DMS79 (cell line): ENCODE data around the gene CACNA2D1.
"Not testable (repeated sequence)": the region's sequence is repeated elsewhere in the genome, so short reads cannot be mapped to it uniquely, and the experiment has no call there.

Source experiments
- DNase-seq: peaks from one replicate; lab custom pipeline; 2025; lab: John Stamatoyannopoulos, UW

Gene CACNA2D1

DNA sequence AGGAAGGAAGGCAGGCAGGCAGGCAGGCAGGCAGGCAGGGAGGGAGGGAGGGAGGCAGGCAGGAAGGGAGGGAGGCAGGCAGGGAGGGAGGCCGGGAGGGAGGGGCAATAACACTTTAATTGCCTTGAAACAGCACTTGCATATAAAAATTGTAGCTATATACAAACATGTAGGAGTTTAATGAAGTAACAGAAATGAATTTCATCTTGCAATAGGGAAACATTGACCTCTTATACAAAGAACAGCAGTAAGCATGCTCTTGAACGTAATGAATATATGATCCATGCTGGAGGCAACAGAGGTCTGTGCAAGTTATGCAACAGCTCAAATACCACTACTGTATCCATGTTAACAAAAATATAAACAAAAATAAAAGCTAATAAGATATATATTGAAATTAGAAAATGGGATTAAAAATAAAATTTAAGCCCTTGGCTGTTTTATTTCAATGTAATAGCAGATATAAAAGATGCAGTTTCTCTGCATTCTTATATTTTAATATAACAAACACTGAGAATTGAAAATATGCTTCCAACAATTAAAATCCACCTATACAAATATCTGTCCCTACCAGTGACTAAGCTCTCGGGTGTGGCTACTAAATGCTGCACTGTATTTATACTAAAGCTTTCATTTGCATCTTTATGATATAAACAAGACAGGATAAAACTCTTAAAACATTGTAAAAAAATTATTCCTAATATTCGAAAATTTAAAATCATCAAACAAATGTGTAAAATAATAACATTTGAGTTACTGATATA, 50.3 kb downstream of the CACNA2D1 start:
- DNase-seq, result no peak

DNA sequence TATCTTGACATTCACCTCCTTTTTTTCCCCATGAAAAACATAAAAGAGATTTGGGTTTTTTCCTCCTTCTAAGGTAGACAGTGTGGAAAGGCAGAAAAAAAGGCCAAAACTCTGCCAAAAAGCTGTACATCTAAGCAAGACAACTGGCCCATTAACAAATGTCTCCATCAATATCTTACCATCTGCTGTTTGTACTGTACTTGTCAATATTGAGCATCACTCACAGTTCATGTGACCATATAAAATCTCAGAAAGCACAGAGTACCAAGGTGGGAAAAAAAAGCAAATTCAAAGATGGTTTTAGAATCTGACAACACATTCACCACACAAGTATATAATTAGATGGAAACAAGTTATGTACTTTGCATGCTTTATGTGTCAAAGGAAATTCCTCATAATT, 52.6 kb downstream of the CACNA2D1 start:
- DNase-seq, result no peak

DNA sequence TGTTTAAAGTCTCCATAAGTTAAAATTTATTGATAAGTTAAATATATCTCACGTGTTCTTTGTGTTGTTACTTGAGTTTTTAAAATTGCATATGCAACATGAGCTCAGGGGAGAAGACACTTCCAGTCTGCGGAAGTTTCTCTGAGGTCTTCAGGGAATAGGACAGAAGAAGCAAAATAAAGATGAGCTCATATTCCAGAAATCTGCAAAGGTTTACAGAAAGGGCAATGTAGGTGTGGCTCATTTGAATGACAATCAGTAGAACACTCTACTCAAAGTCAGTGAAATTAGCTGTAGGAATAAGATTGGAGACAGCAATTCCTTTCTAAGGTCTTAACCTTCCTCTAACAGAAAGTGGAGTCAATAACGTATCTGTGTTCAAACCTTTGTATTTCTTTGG, 53.7 kb downstream of the CACNA2D1 start:
- DNase-seq, result no peak

DNA sequence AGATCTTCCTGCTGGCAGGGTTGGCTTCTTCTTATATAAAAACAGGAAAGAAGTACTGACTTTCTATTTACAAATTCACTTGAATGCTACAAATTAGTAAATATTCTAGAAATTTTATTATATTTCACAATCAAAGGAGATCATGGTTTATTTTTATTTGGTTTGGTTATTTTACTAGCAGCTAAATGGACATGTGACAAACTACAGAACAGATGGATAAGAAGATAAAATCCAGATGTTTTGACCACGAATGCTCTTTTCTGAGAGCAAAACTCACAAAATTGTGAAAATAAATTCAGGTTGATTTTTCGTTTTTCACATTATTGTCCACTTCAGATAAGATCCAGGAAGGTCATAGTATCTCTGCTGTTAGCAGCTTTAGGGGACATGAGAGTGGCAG, 55.4 kb downstream of the CACNA2D1 start:
- DNase-seq, result no peak

DNA sequence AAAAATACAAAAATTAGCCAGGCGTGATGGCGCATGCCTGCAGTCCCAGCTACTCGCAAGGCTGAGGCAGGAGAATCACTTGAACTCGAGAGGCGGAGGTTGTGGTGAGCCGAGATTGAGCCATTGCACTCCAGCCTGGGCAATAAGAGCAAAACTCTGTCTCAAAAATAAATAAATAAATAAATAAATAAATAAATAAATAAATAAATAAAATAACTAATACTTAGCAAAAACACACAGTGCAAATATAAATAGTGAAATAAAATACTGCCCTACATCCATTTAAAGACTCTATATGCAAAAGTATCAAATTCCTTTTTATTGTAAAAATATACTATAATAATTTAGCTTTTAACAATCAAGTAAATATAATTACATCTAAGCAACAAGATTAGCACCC, 57.0 kb downstream of the CACNA2D1 start:
- not testable (repeated sequence) for DNase-seq

DNA sequence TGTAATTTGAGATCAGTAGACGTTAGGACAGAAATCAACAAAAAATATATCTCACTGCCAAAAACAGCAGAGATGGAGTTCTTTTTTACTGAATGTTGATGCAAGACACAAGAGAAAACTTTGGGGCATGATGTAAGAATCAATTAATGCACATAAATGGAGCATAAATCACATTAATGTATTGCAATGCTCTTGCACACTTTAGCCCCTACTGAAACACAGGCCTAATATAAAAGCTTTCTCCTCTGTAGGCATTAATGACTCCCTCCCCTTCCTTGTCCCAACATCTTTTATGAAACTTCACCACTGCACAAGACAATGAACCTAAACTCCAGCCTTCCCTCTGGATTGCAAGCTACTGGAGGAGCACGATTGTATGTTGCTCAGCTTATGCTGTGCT, 58.8 kb downstream of the CACNA2D1 start:
- no peak for DNase-seq

DNA sequence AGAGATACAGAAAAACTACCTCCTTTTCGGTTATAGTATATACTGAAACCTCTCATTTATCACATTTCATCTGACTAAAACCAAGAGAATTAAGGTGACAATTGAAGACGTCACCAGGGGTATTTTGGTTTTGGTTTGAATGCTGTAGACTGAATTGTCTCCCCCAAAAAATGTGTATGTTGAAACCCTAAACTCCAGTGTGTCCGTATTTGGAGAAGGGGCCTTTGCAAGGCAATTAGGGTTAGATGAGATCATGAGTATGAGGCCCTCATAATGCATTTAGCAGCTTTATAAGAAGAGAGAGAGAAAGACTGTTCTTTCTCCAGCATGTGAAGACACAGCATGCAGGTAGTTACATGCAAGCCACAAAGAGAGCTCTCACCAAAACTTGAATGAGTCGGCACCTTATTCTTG, 59.5 kb downstream of the CACNA2D1 start:
- DNase-seq, result no peak

DNA sequence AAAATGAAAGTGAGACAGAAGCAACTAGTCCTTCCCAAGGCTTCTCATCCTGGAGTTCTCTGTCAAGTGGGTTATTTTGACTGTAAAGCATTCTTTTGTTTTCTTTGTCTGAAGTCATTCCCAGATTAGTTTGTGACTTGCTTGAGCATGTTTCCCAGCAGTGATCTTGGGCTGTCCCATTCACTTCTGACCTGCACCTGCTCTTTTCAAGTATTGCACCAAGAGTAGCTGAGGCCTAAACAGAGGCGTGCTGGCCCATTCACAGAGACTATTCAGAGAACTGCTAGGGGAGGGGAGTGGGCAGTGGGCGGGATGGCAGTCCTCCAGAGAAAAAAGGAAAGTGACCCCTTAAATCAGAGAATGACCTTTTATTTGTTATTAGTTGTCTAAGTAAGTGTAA, 61.3 kb downstream of the CACNA2D1 start:
- DNase-seq, result peak; percentile 94

DNA sequence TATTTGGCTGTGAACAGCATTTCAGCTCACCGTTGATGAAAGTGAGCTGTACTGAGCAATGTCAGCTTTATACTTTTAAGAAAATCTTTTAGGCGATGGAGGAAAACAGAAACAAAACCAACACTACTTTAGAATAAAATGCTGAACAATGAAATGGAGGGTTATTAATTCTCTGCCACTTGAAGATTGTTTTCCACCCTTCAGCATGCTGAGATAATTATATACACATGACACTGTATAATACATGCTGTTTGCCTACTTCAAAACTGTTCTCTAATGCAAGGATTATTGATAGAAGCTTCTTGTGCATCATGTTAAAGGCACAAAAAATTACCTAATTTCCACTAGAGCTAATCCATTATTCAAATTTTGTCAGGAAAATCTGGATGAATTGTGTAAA, 66.8 kb downstream of the CACNA2D1 start:
- DNase-seq, result peak; percentile 60

DNA sequence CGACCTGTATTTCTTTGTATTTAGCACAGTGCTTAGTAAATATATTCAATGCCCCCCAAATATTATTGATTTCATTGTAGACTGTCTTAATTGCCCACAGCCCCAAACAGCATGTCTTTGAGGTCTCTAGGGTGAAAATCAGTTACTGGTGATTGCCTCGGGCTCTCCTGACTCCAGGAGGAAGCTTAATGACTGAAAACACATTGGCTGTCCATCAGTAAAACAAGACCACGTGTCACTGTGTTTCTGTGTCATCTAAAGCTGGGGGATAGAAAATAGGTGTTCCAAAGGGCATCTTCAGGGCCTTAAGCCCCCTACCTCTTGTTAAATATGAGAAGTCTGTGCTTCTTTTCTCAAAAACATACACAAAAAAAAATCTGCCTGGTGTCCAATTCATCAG, 67.9 kb downstream of the CACNA2D1 start:
- peak; percentile 92 for DNase-seq

DNA sequence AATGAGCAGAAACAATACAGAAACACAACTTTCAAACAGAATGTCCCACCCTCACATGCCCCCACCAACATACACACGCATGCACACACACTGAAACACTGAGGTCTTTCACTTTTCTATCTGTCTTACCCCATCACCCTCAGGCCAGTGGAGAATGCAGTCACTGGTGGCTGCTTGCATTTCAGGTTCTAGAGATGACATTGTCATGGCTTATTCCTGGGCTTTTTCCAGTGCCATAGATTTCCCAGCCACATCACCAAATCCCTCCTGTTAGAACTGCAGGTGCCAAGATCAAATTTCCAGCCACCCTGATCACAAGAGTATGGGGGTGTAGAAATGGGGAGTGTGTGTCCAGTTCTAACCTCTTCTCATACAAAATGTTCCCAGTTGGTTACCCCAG, 68.4 kb downstream of the CACNA2D1 start:
- no peak for DNase-seq

DNA sequence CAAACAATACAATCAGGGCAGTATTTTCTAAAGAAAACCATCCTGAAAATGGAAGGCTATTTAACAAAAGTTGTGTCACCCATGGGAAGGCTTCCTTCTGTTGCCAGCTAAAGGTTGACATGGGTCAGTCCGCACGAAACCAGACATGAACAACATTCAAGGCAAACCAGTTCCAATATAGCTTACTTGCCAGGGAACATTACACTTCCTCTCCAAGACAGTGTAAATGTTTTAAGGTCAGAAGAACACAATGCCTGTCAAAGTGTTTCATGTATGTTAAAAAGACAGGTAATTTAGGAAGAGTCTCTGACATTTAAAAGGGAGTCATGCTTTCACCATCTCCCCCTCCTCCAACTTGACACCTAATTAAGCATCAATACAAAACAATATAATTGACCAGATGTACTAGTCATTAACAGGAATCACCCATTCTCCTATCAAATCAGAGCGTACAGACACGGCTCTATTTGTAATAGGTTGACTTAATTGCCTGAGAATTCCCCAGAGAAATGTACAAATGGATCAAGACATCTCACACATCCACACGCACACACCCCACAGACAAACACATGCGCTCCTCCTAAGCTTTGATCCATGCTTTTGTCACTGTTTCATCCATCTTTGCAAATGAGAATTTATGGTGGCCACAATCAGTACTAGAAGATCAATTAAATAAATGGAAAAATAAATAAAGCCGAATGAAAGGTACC, 69.5 kb downstream of the CACNA2D1 start:
- peak; percentile 44 for DNase-seq

DNA sequence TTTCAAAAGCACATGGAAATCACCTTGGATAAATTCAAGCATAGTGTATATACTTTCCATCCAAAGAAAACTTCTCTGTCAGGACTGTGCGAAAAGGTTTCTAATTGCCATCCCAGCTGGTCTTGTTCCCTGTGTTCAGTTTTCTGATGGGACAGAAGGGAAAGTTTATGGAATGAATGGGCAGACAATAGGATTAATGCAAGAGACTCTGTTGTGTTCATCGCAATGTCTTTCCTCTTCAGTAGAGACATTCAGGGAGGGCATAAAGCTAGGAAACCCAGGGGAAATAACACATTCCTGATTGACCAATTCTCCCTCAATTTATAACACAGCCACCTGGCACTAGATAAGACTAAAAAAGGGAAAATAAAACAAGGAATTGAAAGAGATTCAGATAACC, 78.9 kb downstream of the CACNA2D1 start:
- DNase-seq, result no peak

DNA sequence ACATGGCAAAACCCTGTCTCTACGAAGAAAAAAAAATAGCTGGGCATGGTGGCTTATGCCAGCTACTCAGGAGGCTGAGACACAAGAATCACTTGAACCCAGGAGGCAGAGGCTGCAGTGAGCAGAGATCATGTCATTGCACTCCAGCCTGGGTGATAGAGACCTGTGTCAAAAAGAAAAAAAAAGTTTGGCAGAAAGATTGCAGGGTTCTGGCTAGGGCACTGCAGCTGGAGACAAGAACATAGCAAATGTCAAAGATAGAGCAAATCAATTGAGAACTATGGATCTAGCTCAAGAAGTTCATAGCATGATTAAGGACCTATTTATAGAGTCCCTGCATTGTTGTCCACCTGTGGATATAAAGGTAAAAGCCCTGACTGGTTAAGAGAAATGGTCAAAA, 79.5 kb downstream of the CACNA2D1 start:
- DNase-seq, result no peak

DNA sequence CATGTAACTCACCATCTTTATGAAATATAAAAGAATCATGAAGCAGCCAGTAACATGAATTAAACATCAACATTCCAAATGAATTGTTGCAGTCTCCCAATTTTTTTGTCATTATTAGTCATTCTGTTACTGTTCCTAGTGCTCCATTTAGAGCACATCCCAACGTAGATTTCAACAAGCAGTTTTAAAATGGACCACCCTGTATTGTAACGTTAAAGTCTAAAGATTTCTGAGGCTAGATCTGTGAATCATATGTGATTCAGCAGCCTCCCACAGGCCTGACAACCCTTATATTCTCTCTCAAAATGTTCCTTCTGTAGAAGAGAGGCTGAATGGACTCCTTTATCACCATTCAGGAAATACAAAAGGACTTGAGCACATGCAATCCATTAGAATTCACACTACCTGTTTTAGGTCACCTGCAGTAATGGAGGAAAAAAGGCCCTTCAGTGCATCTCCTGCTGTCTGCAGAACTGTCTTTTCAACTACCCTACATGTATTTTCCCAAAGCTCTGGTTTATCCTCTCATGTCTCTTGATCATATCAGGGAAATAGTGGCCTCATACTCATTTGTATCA, 81.4 kb downstream of the CACNA2D1 start:
- no peak for DNase-seq

DNA sequence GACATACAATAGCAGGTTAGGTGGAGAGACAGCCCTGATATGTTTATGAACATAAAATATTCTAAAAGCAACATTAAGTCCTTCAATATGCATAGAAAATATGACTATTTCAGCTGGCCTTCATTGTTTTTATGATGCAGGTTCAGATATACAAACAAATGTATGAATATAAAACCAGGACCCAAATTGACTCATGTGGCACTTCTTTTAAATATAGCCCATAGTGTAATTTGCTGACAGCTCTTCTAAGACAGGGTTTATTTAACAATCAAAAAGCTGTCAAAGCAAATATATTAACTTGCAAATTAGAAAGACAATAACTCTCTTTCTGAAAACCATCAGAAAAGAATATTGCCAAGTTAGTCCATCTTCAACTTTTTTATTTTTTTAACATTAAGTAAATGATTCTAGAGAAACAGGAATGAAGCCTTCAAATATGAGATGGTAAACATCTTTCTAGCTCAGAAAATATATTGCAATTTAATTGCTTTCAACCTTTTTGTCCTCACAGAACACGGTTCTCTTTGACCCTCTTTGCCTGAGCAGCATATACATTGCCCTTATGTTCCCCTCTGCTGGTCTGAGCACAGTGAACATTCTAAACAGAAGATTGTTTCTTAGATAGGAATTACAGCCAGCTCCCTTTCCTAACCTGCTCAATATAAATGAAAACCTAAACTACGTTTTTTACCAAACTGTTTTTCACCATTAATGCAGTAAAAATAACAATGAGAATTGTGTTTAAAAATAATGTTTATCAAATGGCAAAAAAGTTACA, 82.8 kb downstream of the CACNA2D1 start:
- no peak for DNase-seq

DNA sequence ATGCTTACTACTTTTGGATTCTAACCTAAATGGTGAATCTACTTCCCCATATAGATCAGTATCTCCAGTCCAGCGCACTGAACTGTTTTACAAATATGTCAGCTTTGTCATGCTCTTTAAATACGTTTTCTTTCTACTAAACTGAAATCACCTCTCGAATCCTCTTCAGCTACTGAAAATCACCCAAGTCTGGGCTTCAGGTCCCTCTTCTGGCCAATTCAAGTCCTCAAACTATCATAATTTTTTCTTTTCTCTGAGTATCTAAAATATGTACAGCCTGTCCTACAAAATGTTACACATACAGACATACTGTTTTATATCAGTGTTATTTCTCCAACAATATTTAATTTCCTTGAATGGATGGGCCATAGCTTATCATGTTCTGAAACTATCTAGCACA, 84.2 kb downstream of the CACNA2D1 start:
- DNase-seq, result no peak

DNA sequence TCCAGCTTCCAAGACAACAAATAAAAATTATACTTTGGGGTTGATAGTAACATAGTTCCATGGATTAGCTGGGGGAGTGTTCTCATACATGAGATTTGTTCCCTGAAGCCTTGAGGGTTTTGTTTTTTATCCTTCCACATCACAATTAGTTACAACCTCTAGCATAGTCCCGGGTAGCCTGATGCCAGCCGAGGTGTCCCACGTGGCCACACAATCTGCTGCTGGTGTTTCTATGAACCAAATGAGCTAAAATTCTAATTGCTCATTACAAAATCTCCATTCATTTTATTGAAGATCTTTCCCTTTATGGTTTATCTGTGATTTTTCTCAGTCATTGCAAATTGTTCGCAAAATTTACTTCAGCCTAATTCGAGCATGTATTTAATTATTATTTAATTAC, 84.7 kb downstream of the CACNA2D1 start:
- DNase-seq, result no peak

DNA sequence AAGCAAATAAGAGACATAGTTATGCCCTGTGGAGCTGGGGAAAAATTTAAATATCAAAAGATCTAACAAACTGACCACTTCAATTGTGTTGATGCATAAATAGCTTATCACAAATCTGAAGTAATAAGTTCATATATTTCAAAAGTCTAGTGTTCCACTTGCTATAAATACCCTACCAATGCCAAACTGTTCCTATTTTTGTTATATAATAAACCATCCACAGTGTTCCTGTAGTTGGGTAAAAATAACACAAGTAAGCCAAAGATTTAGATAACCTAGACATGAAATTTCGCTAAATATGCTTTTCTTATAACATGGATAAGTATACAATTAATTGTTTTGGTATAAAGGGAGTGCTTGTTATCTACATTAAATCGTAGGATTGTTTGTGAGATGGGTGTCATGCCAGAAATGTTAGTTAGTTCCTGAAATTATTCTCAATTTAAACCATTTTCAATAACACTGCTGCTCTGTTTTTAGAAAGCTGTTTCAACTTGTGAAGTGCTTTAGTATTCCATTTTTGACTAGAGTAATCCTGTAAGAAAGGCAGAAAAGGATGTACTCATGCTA, 85.5 kb downstream of the CACNA2D1 start:
- DNase-seq, result no peak

DNA sequence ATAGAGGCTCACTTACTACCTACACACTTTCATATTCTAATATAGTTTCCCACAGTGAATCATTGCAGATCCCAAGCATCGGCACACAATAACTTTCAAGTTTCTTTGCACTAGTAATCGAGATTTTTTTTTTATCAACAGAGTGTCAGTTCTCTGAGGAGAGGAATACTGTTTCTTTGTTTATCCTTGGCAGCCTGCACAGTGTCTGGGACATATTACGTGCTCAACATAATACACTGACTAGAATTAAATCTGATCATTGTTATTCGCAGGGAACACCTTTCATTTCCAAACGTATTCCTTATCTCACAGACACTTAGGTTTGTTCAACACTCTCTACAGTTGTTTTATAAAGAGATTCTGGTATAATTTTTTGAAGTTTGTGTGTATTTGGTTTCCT, 95.3 kb downstream of the CACNA2D1 start:
- DNase-seq, result no peak

DNA sequence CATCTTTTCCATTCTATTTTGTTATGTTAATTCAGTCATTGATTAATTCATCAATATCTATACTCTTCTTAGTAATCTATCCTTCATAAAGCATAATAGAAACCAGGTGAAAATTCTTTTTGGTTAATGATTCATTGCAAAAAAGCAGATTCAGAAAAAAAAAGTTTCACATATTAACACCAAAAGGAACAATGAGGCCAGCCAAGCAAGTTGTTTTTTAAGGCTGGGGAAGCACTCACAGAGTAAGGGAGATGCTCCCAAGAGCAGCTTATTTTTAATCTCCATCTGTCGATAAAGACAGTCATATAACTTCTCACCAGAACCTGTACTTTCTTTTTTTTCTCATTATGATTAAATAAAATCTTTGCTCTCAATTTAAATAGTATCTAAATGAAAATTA, 95.8 kb downstream of the CACNA2D1 start:
- DNase-seq, result no peak

DNA sequence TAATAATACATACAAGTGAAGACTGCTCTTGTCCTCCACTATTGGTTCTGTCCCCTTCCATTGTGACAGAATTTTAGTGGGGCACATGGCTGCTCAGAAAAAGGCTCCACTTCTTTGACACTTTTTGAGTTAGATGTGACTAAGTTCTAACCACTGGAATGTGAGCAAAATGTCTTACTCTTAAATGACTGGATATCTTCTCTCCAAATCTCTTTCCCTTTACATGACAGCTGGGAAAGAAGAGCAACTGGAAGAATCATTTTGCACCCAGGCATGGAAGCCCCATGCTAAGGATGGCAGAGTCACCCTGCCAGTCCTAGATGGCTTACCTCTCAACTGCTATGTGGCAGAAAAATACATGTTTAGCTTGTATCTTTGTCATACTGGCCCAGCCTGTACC, 97.7 kb downstream of the CACNA2D1 start:
- no peak for DNase-seq
